Measurements from ENCODE around the gene TCN2.
A peak's percentile ranks its signal among the peaks of the same experiment; 100 is the strongest.
"Not testable (repeated sequence)": the region's sequence is repeated elsewhere in the genome, so short reads cannot be mapped to it uniquely, and the experiment has no call there.

TCN2 gene

DNA sequence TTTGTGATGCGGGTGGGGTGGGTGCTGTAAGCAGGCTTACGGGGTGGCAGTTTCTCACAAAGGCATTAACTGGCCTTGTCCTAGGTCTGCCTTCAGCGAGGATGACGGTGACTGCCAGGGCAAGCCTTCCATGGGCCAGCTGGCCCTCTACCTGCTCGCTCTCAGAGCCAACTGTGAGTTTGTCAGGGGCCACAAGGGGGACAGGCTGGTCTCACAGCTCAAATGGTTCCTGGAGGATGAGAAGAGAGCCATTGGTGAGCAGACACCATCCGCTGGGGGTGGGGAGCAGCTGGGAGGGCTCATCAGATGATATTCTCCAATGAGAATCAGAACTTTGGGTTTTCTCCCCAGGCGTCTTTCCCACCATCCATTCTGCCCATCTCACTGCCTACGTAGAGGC lies 5.8 kb downstream of the TCN2 start:
- DNase-seq = no peak

DNA sequence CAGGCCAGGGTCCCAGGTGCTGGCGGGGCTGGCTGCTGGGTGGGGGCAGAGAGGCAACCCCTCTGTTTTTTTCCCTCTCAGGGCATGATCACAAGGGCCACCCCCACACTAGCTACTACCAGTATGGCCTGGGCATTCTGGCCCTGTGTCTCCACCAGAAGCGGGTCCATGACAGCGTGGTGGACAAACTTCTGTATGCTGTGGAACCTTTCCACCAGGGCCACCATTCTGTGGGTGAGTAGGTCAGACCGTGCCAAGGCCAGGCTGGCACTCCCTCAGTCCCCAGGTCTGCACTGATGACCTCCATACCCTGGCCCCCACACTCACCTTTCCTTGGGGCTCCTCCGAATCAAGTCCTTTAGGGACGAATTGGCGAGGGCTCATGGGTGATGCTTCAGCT lies 7.3 kb downstream of the TCN2 start:
- no peak for DNase-seq

GRCh38 chr22:30614879-30615278 lies 7.9 kb downstream of the TCN2 start:
- DNase-seq = no peak

DNA sequence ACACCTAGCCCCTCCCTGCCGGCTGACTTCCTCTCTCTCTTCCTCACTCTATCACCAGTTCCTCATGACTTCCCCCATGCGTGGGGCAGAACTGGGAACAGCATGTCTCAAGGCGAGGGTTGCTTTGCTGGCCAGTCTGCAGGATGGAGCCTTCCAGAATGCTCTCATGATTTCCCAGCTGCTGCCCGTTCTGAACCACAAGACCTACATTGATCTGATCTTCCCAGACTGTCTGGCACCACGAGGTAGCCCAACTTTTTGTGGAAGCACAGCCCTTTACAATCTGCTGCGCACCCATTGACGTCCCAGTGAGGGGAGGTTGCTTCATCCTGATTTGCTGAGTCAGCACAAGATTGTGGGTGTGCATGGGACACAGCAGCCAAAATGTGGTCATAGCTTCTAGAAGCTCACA lies 8.6 kb downstream of the TCN2 start:
- no peak for DNase-seq

- no peak for DNase-seq
These were observed 10.8 kb downstream of the TCN2 start for GRCh38 chr22:30617819-30618218.

- not testable (repeated sequence) for DNase-seq
These were observed 12.9 kb downstream of the TCN2 start for GRCh38 chr22:30619909-30620308.

GRCh38 chr22:30626413-30626812 lies 19.4 kb downstream of the TCN2 start:
- DNase-seq = no peak

GRCh38 chr22:30627471-30627870 lies 20.5 kb downstream of the TCN2 start:
- no peak for DNase-seq

DNA sequence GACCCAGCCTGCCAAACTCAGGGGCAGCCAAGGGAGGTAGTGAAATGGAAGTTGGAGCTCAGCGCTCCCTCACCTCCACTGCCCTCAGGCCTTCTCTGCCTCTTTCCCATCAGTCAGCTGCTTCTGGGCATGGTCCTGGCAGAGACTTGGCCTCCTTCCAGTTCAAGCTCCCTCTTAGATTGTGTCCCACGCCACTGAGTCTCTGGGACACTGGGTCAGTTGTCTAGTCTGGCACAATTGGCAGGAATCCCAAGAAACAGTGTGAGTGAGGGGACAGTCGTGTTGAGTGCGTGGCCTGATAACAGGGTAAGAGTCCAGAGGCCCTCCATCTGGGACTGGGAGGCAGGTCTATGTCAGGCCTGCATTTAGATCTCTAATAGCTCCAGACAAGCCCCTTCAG lies 21.5 kb downstream of the TCN2 start:
- DNase-seq = no peak

DNA sequence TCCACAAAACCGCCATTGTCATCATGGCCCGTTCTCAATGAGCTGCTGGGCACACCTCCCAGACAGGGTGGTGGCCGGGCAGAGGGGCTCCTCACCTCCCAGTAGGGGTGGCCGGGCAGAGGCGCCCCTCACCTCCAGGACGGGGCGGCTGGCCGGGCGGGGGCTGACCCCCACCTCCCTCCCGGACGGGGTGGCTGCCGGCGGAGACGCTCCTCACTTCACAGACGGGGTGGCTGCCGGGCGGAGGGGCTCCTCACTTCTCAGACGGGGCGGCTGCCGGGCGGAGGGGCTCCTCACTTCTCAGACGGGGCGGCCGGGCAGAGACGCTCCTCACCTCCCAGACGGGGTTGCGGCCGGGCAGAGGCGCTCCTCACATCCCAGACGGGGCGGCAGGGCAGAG lies 24.5 kb downstream of the TCN2 start:
- DNase-seq = not testable (repeated sequence)

- peak; percentile 89 for DNase-seq
These were observed 27.7 kb downstream of the TCN2 start for GRCh38 chr22:30634471-30635233.

GRCh38 chr22:30635273-30636225 lies 28.6 kb downstream of the TCN2 start, which contains the start of gene SLC35E4:
TSS of gene SLC35E4 (plus strand) at chr22:30635781. CDS start at chr22:30636451, 670 bp downstream.
- peak; percentile 97 for DNase-seq

- peak; percentile 14 for DNase-seq
These were observed 29.5 kb downstream of the TCN2 start for GRCh38 chr22:30636226-30637077.

DNA sequence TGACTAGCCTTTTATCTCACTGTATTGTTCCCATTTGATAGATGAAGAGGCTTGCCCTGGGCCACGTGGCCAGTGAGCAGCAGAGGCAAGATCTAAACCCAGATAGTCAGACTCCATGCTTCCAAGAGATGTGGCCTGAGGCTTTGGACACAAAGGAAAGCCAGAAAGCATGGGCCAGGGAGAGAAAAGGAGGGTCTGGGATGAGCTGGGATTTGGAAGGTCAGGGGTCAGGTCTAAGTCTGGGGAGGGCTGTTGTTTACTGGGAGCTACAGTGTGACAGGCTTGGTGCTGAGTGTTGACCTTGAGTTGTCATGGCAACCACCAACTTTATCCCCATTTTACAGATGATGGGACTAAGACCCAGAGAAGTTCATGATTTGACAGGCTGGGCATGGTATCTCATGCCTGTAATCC lies 30.7 kb downstream of the TCN2 start:
- no peak for DNase-seq

DNA sequence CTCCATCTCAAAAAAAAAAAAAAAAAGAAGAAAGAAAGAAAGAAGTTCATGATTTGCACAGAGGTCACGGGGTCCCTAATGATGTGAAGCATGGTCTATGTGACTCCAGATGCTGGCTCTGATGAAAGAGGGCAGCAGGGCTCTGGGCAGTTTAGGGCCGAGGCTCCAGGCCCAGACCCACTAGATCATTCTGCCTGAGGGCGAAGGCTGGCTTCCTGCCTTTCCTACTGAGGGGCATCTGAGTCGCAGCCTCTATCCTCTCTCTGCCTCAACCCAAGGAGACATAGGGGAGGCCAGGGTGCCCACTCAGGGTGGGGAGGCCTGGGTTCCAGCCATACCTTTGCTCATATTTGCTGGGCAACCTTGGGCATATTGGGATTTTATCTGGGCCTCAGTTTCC lies 33.4 kb downstream of the TCN2 start:
- no peak for DNase-seq

- no peak for DNase-seq
These were observed 34.0 kb downstream of the TCN2 start for GRCh38 chr22:30640839-30641430.

- DNase-seq = no peak
These were observed 36.3 kb downstream of the TCN2 start for GRCh38 chr22:30643055-30643875.

- DNase-seq = no peak
These were observed 39.7 kb downstream of the TCN2 start for GRCh38 chr22:30646518-30647160.

GRCh38 chr22:30647536-30647935 lies 40.6 kb downstream of the TCN2 start:
- no peak for DNase-seq

DNA sequence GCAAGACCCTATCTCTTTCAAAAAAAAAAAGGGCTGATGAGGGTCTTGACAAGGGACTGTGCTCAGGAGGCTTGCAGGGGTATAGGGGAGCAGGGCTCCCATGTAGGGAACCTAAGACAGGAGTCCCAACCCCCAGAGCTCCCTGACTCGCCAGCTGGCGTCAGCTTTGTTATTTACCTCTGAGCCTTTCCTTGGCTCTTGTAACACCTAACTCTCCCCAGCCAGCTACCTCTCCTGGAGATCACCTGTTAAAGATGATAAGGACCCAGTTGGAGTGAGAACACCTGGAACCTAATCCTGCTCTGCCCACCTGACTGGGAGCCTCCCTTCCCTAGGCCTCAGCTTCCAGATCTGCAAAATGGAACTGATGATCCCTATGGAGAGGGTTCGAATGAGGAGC lies 41.9 kb downstream of the TCN2 start:
- DNase-seq = no peak

GRCh38 chr22:30649430-30650007 lies 42.5 kb downstream of the TCN2 start:
- DNase-seq = peak; percentile 56
